Amygdala (tissue), 56 donors: ENCODE results near the gene IFT172.
"Not testable (repeated sequence)": the region's sequence is repeated elsewhere in the genome, so short reads cannot be mapped to it uniquely, and the experiment has no call there.

ENCODE experiments used
- DNase-seq, 56 donors: peaks; one replicate each; lab custom pipeline; 2025; lab: John Stamatoyannopoulos, UW

The IFT172 gene, protein sequence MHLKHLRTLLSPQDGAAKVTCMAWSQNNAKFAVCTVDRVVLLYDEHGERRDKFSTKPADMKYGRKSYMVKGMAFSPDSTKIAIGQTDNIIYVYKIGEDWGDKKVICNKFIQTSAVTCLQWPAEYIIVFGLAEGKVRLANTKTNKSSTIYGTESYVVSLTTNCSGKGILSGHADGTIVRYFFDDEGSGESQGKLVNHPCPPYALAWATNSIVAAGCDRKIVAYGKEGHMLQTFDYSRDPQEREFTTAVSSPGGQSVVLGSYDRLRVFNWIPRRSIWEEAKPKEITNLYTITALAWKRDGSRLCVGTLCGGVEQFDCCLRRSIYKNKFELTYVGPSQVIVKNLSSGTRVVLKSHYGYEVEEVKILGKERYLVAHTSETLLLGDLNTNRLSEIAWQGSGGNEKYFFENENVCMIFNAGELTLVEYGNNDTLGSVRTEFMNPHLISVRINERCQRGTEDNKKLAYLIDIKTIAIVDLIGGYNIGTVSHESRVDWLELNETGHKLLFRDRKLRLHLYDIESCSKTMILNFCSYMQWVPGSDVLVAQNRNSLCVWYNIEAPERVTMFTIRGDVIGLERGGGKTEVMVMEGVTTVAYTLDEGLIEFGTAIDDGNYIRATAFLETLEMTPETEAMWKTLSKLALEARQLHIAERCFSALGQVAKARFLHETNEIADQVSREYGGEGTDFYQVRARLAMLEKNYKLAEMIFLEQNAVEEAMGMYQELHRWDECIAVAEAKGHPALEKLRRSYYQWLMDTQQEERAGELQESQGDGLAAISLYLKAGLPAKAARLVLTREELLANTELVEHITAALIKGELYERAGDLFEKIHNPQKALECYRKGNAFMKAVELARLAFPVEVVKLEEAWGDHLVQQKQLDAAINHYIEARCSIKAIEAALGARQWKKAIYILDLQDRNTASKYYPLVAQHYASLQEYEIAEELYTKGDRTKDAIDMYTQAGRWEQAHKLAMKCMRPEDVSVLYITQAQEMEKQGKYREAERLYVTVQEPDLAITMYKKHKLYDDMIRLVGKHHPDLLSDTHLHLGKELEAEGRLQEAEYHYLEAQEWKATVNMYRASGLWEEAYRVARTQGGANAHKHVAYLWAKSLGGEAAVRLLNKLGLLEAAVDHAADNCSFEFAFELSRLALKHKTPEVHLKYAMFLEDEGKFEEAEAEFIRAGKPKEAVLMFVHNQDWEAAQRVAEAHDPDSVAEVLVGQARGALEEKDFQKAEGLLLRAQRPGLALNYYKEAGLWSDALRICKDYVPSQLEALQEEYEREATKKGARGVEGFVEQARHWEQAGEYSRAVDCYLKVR (N-terminal part only)

DNA sequence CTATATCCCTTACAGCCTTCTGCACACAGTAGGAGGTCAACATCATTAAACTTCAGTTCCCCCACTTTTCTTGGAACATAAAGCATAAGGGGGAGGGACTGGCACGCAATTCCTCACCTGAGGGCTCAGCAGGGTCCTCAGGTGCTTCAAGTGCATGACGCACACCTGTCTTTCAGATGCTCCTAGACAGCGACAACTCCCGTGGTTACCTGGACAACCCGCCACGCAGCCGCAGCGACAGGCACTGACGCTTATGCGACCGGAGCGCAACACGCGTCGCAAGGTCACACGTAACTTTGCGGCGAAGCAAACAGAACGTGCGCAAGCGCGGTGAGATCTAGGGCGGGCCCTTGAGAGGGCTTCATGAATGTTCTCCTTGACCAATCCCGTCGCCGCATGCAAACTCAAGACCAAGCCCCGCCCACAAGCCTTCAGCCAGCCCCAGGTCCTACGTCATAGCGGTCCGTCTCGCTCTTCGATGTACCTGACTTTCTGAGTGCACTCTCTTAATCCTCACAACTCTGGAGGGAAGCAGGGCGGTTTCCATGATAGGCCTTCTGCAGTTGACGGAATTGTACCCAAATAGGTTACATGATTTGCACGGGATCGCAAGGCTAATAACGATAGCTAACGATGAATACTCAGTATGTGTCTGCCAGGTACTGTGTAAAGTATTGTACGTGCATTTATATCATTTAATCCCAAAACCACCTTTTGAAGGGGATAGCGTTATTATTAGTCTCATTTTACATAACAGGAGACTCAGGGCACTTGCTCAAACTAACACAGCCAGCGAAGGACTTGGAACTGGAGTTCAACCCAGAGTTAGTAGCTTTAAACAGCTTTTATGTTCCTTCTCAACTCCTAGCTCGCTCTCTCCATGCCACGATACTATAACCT, at the start of gene IFT172:
TSS of gene IFT172 (minus strand) at position 246 of the 900 bp plus-strand sequence. CDS start at position 156, 90 bp downstream.
- peak; percentile 42 to 99 (median 96) for DNase-seq

DNA sequence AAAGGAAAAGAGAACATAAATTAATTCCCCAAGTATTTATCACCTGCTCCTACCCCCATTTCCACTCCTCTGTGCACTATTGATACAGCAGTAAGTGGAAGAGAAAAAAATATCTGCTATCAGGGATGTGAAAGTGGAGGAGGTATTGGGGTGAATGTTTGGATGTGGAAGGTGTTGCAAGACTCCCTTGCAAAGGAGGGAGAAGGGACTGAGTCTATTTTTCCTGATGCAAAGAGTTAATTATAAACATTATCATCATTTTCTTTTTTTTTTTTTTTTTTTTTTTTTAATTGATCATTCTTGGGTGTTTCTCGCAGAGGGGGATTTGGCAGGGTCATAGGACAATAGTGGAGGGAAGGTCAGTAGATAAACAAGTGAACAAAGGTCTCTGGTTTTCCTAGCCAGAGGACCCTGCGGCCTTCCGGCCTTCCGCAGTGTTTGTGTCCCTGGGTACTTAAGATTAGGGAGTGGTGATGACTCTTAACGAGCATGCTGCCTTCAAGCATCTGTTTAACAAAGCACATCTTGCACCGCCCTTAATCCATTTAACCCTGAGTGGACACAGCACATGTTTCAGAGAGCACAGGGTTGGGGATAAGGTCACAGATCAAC, 49.4 kb upstream of the IFT172 start:
- DNase-seq, result not testable (repeated sequence)

DNA sequence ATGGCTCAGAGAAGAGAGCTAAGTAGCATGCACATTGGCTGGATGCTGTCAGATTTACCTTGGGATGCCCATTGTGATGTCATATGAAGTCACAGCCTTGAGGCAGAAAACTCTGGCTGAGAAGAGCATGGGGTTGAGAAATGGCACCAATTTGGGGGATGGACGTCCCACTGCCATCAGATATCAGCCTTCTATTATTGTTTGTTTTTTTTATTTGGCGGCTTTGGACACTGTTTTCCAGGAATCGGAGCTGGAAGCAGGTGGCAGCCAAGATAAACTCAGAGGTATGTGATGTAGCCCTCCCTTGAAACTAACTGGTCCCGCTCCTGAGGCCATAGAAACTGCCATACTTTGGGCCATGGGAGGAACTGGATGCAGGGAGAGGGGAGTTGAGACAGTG, 47.7 kb upstream of the IFT172 start:
- DNase-seq, result no peak

DNA sequence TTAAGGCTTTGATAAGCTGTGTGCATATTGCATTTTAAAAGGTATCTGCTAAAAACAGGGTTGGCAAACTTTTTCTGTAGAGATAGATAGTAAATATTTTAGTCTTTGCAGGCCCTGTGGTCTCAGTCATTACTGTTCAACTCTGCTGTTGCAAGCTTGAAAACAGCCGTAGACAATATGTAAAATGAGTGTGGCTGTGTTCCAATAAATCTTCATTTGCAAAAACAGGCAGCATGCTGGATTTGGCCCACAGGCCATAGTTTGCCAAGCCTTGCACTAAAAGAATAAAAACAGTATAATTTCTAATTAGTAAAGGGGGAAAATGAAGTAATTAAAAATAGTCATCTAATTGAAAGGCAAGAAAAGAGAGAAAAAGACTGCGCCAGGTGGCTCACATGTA, 42.4 kb upstream of the IFT172 start:
- no peak for DNase-seq

DNA sequence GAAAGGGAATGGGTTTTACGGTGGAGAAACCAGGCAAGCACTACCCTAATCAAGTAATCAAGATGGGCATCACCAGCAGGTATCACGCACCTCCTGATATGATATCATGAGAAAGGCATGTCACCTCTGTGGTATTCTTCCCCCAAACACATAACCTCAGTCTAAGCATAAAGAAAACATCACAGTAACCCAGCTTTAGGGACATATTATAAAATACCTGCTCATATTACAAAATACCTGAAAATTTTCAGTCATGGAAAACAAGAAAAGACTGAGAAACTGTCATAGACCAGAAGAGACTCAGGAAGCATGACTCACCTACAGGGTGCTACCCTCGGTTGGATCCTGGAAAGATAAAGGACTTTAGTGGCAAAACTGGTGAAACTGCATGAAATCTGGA, 37.6 kb upstream of the IFT172 start:
- no peak for DNase-seq

DNA sequence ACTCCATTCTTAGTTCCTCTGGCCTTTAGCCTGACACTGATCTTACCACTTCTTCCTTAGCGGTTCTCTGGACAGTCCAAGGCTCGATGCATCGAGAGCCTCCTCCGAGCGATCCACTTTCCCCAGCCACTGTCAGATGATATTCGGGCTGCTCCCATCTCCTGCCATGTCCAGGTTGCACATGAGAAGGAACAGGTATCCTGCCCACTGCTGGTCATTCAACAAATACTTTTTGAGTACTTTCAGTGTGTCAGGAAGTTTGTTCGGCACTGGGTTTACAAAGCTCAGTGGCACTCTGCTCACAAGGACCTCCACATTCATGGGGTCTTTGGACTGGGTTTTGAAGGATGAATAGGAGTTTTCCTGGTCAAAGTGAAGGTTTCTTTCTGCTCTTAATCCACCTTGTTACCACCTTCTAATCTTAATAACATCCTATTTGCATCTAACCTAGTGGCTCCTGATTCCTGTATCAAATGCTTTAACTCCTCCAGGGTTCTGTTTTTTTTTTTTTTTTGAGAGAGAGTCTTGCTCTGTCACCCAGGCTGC, 32.9 kb upstream of the IFT172 start:
- DNase-seq, result no peak

DNA sequence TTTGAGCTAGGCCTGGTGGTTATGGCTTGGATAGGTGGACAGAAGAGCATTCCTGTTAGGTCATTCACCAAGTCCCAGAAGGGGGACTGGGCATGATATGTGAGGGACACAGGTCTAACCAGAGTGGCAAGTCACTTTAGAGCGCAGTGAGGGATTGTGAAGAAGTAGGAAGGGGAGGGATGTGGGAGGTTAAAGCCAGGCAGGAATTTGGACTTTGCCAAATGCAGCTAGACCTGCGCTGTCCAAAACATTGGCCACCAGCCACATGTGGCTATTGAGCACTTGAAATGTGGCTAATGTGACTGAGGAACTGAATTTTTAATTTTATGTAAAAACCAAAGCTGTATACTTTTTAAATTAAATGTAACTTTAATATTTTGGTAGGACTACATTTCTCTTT, 30.8 kb upstream of the IFT172 start:
- DNase-seq, result no peak

DNA sequence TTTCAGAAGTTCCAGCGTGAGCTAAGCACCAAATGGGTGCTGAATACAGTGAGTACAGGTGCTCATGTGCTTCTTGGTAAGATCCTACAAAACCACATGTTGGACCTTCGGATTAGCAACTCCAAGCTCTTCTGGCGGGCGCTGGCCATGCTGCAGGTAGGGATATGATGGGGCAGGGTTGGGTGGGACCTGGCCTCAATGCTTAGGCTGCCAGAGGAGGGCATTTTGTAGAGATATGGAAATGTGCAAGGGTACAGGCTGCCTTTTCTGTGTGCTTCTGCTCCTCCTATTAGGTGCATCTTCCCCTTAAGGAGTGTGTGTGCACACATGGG, 29.2 kb upstream of the IFT172 start:
- DNase-seq, result no peak

DNA sequence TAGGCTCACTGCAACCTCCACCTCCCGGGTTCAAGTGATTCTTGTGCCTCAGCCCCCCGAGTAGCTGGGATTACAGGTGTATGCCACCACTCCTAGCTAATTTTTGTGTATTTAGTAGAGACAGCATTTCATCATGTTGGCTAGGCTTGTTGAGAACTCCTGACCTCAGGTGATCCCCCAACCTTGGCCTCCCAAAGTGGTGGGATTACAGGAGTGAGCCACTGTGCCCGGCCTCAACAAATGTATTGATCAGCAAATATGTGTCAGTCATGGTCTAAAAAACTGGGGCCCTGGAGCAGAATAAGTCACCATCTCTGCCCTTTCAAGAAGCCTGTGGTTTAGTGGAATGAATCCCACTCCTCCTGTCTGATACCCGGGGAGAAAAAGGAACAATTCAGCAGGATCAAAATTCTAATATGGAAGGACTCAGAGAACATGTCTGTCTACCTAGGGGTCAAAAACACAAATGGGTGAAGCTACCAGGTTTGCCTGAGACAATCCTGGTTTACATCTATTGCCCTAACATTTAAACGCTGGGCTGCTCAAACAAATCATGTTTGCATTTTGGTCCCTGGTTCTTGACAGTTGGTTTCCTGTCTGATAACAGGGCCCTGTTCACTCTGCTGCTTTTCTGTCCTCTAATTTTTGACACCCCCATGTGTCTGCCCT, 28.7 kb upstream of the IFT172 start:
- DNase-seq, result no peak

DNA sequence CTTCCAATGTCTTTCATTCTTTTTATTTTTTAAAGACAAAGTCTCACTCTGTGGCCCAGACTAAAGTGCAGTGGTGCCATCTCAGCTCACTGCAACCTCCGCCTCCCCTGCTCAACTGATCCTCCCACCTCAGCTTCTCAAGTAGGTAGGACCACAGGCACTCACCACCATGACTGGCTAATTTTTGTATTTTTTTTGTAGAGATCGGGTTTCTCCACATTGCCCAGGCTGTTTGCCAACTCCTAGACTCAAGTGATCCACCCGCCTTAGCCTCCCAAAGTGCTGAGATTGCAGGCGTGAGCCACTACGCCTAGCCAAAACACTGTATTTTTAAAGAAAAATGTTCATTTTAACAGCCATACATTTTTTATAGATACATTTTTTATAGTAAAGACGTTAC, 19.8 kb upstream of the IFT172 start:
- no peak for DNase-seq

DNA sequence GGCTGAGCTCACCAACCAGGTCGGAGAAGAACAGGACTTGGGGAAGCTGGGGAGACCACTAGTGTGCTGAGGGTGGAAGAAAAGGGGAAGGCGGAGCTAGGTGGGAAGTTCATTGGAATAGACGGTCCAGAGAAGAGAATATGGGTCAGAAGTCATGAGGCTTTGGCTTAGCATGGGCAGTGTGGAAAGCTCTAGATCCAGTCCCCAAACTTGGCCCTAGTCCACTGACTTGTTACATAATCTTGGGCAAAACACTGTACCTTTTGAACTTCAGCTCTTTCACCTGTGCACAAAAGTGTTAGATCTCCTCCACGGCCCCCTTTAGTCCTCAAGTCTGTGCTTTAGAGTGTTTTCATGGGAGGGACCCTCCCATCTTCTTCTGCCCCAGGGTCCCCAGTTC, 17.8 kb upstream of the IFT172 start:
- no peak for DNase-seq

DNA sequence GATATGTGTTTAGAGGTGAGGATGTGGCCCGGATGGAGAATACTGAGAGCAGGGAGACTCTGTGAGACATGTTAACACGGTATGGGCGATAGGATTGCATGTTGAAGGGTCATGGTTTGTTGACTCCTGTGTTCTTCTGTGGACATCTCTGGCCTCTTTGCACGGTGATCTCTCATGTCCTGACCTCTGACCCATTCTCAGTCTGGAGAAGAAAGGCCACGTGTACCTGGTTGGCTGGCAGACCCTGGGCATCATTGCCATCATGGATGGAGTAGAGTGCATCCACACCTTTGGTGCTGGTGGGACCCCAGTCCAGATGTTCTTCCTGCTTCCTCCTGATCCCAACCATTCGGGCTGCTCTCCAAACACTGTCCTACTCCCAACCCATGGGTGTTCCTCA, 17.0 kb upstream of the IFT172 start:
- DNase-seq, result no peak

DNA sequence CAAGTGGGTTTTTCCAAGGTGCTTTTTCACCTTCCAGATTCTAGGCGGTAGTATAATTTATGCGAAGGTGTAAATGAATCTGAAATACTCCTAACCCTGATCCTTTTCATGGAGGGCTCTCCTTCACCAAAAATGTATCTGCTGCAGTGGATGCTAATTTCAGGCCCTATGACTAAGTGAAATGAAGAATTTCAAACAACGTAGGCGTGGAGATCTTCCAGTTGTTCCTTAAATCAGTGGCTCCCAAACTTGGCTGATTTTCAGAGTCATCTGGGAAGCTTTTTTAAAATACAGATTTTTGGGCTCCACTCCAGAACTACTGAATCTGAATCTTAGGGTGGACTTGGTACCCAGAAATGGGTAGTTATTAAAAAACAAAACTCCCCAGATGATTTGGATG, 12.6 kb upstream of the IFT172 start:
- DNase-seq, result no peak

DNA sequence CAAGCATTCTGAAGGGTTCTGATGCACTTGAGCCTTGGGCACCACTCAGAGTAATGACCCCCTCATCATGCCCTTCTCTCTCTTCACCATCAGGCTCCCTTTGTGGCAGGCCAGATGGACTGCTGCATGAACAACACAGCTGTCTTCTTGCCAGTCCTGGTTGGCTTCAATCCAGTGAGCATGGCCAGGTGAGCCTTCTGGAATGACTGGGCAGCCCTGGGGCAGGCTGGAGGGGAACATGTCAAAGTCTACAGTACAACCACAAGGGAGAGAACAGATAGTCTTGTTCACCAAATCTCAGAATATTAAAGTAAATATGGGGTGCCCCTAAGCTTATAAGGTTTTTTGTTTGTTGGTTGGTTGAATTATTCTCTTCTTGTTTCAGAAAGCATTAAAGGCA, 11.5 kb upstream of the IFT172 start:
- no peak for DNase-seq

DNA sequence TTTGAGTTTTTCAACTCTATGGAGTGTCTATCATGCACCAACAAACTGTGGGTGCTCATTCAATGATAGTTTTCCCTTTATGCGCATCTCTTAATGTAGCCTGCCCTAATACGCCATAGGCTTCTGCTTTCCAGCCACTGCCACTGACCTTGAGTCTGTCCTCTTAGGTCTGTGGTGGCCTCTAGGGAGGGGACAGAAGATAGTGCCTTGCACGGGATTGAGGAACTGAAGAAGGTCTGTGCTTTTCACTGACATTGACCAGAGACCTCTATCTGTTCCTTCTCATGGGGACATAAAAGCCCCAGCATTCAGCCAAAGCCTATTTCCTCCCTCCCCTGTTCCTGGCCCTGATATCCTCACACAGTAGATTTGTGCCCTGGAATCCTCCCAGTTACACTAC, 9.4 kb upstream of the IFT172 start:
- DNase-seq, result no peak

DNA sequence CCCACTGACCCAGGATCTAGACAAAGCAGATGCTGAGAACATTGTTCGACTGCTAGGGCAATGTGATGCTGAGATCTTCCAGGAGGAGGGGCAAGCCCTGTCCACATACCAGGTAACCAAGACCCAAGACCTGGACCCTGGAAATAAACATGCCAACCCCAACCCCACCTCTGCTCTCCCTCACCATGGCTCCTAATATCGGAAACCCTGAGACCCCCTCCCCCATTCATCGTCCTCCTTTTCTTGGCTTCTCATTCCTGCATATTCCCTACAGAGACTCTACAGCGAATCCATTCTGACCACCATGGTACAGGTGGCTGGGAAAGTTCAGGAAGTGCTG, 7.7 kb upstream of the IFT172 start:
- no peak for DNase-seq

DNA sequence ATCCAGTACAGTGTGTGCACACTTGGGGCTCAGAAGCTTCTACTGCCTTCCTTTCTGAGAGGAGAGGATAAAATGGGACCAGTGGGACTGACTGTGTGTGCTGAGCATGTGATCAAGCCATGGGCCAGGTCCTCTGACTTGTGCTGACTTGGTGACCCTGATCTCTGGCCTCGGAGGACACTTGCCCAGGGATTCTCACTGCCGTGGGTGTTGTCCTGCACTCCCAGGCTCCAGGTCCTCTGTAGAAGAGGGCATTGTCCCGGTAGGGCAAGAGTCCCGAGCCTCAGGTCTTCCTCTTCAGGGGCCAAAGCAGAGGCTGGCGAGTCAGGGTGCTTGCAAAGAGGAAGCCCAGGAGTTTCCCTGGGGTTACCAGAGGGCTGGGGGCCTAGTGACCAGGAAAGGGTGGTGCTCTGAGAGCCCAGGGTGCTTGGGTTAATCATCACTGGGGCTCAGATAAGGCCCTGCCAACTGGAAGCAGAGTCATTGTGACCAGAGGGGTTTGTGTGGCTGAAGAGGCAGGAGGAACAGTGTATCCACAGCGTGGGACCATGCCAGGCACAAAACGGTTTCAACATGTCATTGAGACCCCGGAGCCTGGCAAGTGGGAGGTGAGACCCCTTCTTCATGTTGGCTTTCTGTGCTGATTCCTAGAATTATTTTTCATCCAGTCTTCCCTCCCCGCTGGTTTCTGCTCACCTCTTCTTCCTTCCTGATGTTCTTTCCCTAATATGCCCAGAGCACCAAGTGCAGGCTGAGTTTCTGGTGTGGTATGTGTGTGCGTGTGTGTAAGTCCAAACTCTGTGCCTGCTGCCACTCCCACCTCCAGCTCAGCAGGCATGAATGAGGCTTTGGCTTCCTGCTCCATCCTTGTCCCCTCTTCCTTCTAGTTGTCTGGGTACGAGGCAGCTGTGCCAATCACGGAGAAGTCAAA, 7.1 kb upstream of the IFT172 start, which contains the start of gene GCKR:
TSS of gene GCKR (plus strand) at position 483 of the 931 bp plus-strand sequence. CDS start at position 549, 66 bp downstream.
- no peak for DNase-seq
